ENCODE measurements around the gene OR2H2.

The OR2H2 gene

DNA sequence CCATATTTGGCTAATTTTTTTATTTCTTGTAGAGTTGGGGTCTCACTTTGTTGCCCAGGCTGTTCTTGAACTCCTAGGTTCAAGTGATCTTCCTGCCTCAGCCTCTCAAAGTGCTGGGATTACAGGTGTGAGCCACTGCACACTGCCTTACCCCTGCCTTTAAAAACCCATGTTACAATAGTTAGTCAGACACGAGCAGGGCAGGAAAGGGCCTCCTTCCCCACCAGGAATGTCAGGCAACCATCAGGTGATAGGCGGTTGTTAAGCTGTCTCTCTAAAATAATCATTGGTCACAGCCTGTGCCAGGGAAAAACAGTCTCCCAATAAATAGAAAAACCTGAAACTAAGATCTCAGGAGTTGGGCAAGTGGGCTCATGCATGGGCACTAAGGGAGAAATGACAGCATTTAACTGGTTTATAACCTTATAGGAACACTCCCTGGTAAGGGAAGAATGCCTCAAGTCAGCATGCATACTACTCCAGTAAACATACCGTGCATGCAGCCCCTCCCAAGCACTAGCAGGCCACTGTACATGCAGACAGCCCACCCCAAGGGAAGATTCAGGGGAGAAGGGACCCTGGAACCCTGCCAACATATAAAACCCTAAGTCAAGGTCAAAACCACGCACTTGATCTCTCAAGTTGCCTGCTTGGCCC lies 8.4 kb downstream of the OR2H2 start:
- Mint-ChIP-seq H3K9me3 (no peaks in the 10 kb centered on the region), H3K36me3 (ENCODE audit: low read depth) (no peaks in the 10 kb centered on the region), H3K4me3 (no peak overlapping the region), H3K27me3 (ENCODE audit: low read depth) (no peaks in the 10 kb centered on the region), H3K27ac (peak overlapping the region in 1 of 3 experiments; percentile 18), H3K4me1 (peaks cover 16% of the 10 kb centered on the region)
- no peak for TF ChIP-seq CTCF (IDR thresholded peaks at IDR 0.05; ENCODE audit: unreplicated experiment in 3 of 3)

DNA sequence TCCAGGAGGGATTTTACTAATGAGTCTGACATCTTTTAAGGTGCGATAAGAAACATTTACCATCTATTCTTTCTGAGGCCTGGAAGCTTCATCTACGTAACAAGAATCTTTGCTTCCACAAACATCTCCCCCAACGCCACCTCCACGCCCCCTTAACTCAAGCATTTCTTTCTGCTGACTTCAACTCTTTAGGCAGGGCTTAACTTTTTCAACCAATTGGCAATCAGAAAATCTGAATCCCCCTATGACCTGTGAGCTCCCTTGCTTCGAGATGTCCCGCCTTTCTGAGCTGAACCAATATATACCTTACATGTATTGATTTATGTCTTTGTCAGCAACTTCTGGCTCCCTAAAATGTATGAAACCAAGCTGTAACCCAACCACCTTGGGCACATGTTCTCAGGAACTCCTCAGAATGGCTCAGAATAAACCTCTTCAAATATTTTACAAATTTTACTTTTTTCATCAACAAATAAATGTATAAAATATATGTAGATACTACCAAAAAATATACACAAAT lies 11.5 kb downstream of the OR2H2 start:
- H3K27ac Mint-ChIP-seq = no peak overlapping the region

GRCh38 chr6:29597184-29597583 lies 12.3 kb downstream of the OR2H2 start:
- TF ChIP-seq CTCF (IDR thresholded peaks at IDR 0.05; ENCODE audit: unreplicated experiment in 3 of 3) = no peak
- Mint-ChIP-seq H3K27me3 (ENCODE audit: low read depth) (no peaks in the 10 kb centered on the region), H3K4me3 (no peak overlapping the region), H3K36me3 (ENCODE audit: low read depth) (peaks cover 11% of the 10 kb centered on the region), H3K9me3 (no peaks in the 10 kb centered on the region), H3K27ac (no peak overlapping the region), H3K4me1 (peaks cover 16% of the 10 kb centered on the region)

More for the DNA sequence above, 11.5 kb downstream of the OR2H2 start:
- TF ChIP-seq CTCF (IDR thresholded peaks at IDR 0.05; ENCODE audit: unreplicated experiment in 3 of 3) = no peak
- H3K27me3 Mint-ChIP-seq (ENCODE audit: low read depth) = no peaks in the 10 kb centered on the region
- H3K4me3 Mint-ChIP-seq = no peak overlapping the region
- peaks cover 4% of the 10 kb centered on the region for H3K36me3 Mint-ChIP-seq (ENCODE audit: low read depth)
- H3K9me3 Mint-ChIP-seq = no peaks in the 10 kb centered on the region
- H3K4me1 Mint-ChIP-seq = peaks cover 16% of the 10 kb centered on the region

DNA sequence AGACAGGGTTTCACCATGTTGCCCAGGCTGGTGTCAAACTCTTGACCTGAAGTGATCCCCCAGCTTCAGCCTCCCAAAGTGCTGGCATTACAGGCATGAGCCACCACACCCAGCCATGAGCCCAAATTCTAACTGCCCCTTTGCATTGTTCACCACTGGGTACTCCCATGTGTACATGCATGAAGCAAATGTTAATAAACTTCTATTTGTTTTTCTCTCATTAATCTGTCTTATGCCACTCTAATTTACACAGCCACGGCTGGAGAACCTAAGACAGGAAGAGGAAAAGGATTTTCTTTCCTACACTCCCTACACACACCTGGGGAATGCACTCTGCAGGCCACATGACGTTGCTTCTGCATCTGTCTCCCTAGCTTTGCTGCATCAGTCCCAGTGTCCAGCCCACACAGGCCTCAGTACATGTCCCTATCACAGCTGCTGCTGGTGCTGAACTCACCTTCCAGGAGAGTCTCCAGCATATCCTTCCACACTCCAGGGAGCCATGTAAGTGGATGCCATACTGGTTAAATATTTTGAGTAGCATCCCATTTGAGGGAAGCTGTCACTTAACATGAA lies 13.3 kb downstream of the OR2H2 start:
- Mint-ChIP-seq H3K4me1 (peaks cover 21% of the 10 kb centered on the region), H3K27me3 (ENCODE audit: low read depth) (no peaks in the 10 kb centered on the region), H3K36me3 (ENCODE audit: low read depth) (peaks cover 22% of the 10 kb centered on the region), H3K27ac (no peak overlapping the region), H3K4me3 (no peak overlapping the region), H3K9me3 (no peaks in the 10 kb centered on the region)
- no peak for TF ChIP-seq CTCF (IDR thresholded peaks at IDR 0.05; ENCODE audit: unreplicated experiment in 3 of 3)

DNA sequence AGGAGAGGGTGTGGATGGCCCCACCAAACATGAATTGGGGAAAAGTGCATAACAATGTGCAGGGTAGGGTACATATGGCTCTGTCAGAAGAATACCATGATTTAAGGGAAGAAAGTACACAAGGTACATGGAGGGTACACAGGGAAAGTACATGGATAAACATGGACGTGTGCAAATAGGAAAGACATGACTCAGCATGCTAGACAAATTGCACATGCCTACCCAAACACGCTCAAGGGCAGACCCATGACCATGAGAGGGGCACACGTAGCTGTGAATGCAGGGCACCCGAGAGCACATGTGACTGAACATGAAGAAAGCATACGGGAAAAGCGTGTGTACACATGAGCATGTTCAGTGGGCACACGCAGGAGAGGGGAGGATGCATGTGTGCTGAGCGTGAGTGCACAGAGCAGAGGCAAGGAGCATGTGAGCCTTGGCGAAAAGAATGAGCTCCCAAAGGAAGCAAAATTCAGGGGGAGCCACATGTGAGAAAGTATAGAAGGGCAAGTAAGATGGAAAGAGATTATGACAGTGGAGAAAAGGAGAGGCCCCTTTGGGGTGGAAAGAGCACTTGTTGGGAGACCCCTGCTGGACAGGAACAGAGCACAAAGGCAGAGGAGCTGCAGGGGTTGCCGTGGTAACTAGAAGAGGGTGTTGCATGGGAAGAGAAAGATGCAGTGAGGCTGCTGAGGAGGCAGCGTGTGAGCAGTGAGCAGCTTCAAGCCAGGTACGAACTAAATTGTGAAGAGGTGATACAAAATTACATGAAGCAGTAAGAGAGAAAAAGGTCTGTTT lies 17.8 kb downstream of the OR2H2 start:
- H3K4me1 Mint-ChIP-seq = peaks cover 7% of the 10 kb centered on the region
- H3K36me3 Mint-ChIP-seq (ENCODE audit: low read depth) = peaks cover 59% of the 10 kb centered on the region
- no peak overlapping the region for H3K27ac Mint-ChIP-seq
- peak; percentile 20 to 27 (median 24) for TF ChIP-seq CTCF (IDR thresholded peaks at IDR 0.05; ENCODE audit: unreplicated experiment in 3 of 3)
- no peaks in the 10 kb centered on the region for H3K9me3 Mint-ChIP-seq
- no peaks in the 10 kb centered on the region for H3K27me3 Mint-ChIP-seq (ENCODE audit: low read depth)
- no peak overlapping the region for H3K4me3 Mint-ChIP-seq

Data from nephron (organoid).